ENCODE data around the gene MOGAT2.

The MOGAT2 gene

DNA sequence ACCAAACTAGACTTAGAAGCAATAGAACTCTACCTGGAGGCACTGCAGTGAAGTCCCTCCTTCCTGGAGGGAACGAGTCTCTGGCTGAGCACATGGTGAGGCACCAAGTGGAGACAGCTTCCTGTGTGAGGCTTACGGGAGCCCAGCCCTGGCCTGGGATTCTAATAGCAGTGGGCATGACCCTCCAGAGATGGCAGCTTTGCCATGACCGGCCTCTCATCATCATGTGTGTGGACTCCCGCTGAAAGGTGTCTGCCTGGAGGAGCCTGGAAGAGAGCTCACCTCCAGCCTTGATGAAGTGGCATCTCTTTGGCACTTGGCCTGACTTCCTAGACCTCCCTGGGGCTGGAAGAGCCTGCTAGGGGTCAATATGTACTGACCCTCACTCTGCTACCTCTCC lies 58.9 kb downstream of the MOGAT2 start:
- DNase-seq (ENCODE audit: insufficient read length, low spot score) (no peak), FAIRE-seq (no peak)

DNA sequence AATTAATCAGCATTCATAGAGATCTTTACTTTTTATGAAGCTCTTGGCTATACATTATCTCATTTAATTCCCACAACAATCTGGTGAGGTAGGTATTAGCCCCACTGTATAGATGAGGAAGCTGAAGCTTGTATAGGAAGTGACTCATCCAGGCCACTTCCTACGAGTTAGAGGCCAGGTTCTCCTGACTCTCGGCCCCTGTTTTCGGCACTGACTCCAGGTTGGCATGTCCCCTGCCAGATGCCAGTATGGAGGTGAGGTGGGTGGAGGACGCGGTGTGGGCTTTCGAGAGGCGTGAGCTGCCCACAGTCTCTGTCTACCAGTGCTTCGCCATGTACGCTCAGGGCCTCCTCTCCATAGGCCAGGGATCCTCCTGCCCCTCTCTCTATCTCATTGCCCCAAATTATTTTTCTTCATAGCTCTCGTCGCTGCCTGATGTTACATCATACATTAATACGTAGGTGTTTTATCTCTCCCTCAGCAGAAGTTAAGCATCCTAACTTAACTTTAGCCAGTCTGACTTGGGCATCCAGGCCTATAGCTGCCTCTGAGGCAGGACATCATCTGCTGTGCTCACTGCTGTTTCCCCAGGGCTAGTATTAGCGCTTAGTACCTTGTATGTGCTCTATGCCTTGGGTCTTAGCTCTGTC lies 59.9 kb downstream of the MOGAT2 start:
- DNase-seq (ENCODE audit: insufficient read length, low spot score) (no peak), FAIRE-seq (no peak)

DNA sequence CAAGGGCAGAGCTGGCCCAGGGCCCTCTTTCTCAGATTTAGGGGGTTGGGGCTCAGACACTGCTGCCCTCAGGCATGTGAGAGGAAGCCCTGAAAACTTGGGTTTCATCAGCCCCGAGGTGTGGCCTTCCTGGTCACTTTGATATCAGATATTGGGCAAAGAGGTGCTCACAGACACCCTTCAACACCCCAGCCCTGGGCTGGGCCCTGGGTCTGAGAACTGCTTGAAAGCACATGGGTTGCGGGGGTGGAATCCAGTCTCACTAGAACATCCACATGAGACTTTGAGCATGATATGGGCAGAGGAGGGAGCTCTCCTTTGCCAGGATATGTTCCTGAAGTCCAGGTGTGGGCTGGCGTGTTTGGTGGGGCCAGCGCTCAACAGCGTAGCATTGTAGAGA lies 61.3 kb downstream of the MOGAT2 start:
- FAIRE-seq, result no peak
- DNase-seq (ENCODE audit: insufficient read length, low spot score), result no peak

DNA sequence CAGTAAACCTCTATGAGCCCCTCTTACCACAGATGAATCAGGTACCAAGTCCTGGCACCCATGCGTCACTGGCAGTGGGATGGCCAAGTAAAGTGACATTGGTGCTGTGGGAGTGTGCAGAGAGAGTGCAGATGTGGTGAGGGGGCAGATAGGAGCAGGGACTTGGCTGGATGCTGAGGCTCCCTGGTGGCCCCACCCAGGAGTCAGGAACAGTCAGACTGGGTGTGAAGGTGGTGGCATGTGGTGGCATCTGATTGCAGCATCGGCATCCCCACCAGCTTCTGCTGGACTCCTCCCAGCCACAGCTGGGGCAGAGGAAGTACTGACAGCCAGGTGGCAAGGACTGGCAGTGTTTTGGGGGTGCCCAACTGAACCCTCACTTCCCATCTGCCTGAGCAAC lies 62.3 kb downstream of the MOGAT2 start:
- no peak for FAIRE-seq
- DNase-seq (ENCODE audit: insufficient read length, low spot score), result no peak

DNA sequence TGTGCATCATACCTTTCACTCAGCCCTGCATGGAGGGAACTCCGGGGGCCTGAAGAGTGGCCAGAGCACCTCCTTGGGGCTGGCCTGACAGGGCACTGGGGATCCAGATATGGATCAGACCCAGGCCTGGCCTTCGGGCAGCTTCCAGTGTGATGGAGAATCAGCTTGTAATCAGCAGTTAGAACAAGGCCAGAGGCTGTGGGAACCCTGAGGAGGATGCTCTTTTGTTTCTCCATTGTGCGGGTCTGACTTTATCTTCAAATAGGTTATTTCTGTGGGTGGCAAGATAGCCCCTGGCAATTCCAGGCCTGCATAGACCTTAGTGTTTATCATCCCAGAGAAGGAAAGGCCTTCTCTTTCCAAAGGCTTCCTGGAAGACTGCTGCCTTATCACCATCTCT lies 63.2 kb downstream of the MOGAT2 start:
- DNase-seq (ENCODE audit: insufficient read length, low spot score) (no peak), FAIRE-seq (no peak)

DNA sequence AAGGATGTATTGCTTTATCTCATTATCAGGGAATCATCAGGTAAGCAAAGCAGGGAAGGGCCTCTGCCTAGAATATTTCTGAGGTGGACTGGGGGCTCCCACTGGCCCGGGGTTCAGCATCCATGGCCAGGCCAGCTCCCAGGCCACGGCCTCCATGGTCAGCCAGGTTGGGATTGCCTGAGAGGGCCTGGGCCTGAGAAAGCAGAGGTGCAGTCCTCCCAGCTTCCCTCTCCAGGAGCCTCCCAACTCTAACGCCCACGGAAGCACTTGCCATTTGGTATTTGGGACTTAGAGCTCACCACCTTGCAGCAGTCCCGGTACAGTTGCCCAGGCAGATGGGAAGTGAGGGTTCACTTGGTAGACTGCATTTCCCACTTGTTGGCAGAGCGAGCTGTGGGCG lies 63.7 kb downstream of the MOGAT2 start:
- no peak for FAIRE-seq

DNA sequence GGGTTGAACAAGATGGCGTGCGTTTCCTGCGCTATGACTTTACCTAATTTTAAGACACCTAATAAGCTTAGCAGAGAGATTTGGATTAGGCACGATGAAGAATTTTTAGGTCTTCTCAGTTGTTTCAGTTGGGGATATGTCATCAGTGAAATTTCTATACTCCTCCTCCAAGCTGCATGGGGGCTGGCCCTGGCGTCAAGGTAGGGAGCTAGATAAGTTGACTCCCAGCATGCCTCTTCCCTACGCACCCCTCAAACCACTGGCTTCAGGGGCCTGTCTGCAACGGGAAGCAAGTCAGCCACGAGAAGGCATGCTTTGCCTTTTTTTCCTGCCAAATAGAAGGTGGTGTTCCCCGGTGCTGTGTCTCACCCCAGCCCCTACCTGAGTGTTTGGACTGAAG lies 64.2 kb downstream of the MOGAT2 start:
- no peak for FAIRE-seq

More for the DNA sequence above, 63.7 kb downstream of the MOGAT2 start:
- no peak for DNase-seq (ENCODE audit: insufficient read length, low spot score)

More for the DNA sequence above, 64.2 kb downstream of the MOGAT2 start:
- no peak for DNase-seq (ENCODE audit: insufficient read length, low spot score)

Data from HTR-8/SVneo (cell line).